HCT116 (cell line): Measurements from ENCODE around the gene CDHR5. TPM values are rescaled to one million over a fixed set of nuclear protein-coding genes. Genes with fewer than 3 reads are reported as not detected.
A peak's percentile ranks its signal among the peaks of the same experiment; 100 is the strongest.

Source experiments
- ATAC-seq: fragments of 200-7000 bp; cut with Tn5 transposase; 2 replicates; pipeline ENCODE4 v1.9.1; 2020; ENCODE audit warnings: mild to moderate bottlenecking, moderate library complexity
- BruUV-seq: library from RNA; stranded (reverse); fragments of 400-500 nt; replicated peaks from 2 replicates; lab custom pipeline; 2021; lab: Mats Ljungman, UMichigan
- CTCF ChIA-PET: fragments of 300-600 bp; sonication (Branson Sonifier 250); formaldehyde crosslinking; loops from one replicate; lab custom pipeline; 2021; ENCODE audit warnings: antibody characterized with exemption; lab: Charles Lee
- POLR2A ChIA-PET: fragments of 300-600, 350-600 bp; sonication (Branson Sonifier 250); formaldehyde crosslinking; loops from one replicate; lab custom pipeline; 2021; ENCODE audit warnings: antibody characterized with exemption; lab: Charles Lee
- RAD21 ChIA-PET, 2 experiments: fragments of 300-600 bp; sonication (Branson Sonifier 250); formaldehyde crosslinking; loops; one replicate each; lab custom pipeline; 2023; ENCODE audit warnings: low total read pairs in 2 of 2; ENCODE audit not compliant: uncharacterized antibody in 2 of 2, unreplicated experiment in 2 of 2, low non-redundant PET in 1 of 2; lab: Charles Lee
- DNase-seq: peaks from one replicate; pipeline ENCODE4 v3.0.0-alpha.2; 2010; ENCODE audit warnings: low read depth, low spot score
- H2AFZ ChIP-seq: fragments of 200-600 bp; shearing (Covaris generic), sonication (generic); 2 replicates; pipeline ENCODE4 v1.6.1; 2017; ENCODE audit warnings: low read depth, mixed run types, mixed read lengths, antibody characterized with exemption, low read length; ENCODE audit not compliant: poor library complexity, severe bottlenecking
- H3K27ac ChIP-seq: 2 replicates; pipeline ENCODE4 v1.5.1; 2012; ENCODE audit warnings: low read depth, low read length
- H3K27me3 ChIP-seq: fragments of 200-600 bp; sonication (generic); 2 replicates; pipeline ENCODE4 v1.6.1; 2016; ENCODE audit warnings: mixed run types, low read length, mixed read lengths; ENCODE audit not compliant: insufficient read depth
- H3K36me3 ChIP-seq, 2 experiments: fragments of 200-500 bp in 1 of 2; fragments of 200-600 bp in 1 of 2; sonication (Bioruptor generic) in 1 of 2; sonication (generic) in 1 of 2; 2 replicates each; pipeline versions ENCODE4 v1.5.1 to v1.6.1; 2014 to 2016; ENCODE audit warnings: low read length in 2 of 2, inconsistent platforms in 1 of 2, mixed read lengths in 1 of 2, mixed run types in 1 of 2; ENCODE audit not compliant: insufficient read depth in 2 of 2, control insufficient read depth in 1 of 2
- H3K4me1 ChIP-seq, 2 experiments: fragments of 200-600 bp in 1 of 2; sonication (generic) in 1 of 2; 2 replicates each; pipeline versions ENCODE4 v1.5.1 to v1.6.1; 2012 to 2017; ENCODE audit warnings: low read length in 2 of 2, inconsistent platforms in 1 of 2, mild to moderate bottlenecking in 1 of 2, mixed read lengths in 1 of 2, mixed run types in 1 of 2, moderate library complexity in 1 of 2; ENCODE audit not compliant: insufficient read depth in 2 of 2, control insufficient read depth in 1 of 2
- H3K4me2 ChIP-seq: fragments of 200-600 bp; sonication (generic); 2 replicates; pipeline ENCODE4 v1.6.1; 2017; ENCODE audit warnings: mixed run types, low read length, mixed read lengths
- H3K4me3 ChIP-seq, 2 experiments: fragments of 200-600 bp in 1 of 2; sonication (generic) in 1 of 2; replicated peaks in 1 of 2; 2 replicates each; pipeline ENCODE4 v1.5.1; 2011 to 2016; ENCODE audit warnings: low read length in 2 of 2, control low read depth in 1 of 2, low read depth in 1 of 2, mild to moderate bottlenecking in 1 of 2, mixed read lengths in 1 of 2, mixed run types in 1 of 2
- H3K79me2 ChIP-seq: fragments of 200-600 bp; sonication (generic); 2 replicates; pipeline ENCODE4 v1.6.1; 2017; ENCODE audit warnings: mild to moderate bottlenecking, mixed run types, low read length, moderate library complexity, mixed read lengths; ENCODE audit not compliant: insufficient read depth
- H3K9ac ChIP-seq: fragments of 200-600 bp; sonication (generic); 2 replicates; pipeline ENCODE4 v1.6.1; 2016; ENCODE audit warnings: low read length, mixed read lengths
- H3K9me2 ChIP-seq: fragments of 200-600 bp; sonication (generic), shearing (Covaris generic); 2 replicates; pipeline ENCODE4 v1.6.1; 2017; ENCODE audit warnings: mixed run types, mild to moderate bottlenecking, moderate library complexity; ENCODE audit not compliant: insufficient read depth
- H3K9me3 ChIP-seq, 2 experiments: fragments of 200-500 bp in 1 of 2; fragments of 200-600 bp in 1 of 2; sonication (Bioruptor generic) in 1 of 2; sonication (generic) in 1 of 2; 2 replicates each; pipeline ENCODE4 v1.6.1; 2014 to 2017; ENCODE audit warnings: low read length in 2 of 2, mixed read lengths in 2 of 2, inconsistent platforms in 1 of 2, low read depth in 1 of 2, mild to moderate bottlenecking in 1 of 2, mixed run types in 1 of 2, moderate library complexity in 1 of 2; ENCODE audit not compliant: control insufficient read depth in 1 of 2, insufficient read depth in 1 of 2
- H4K20me1 ChIP-seq: fragments of 200-600 bp; sonication (generic), shearing (Covaris generic); 2 replicates; pipeline ENCODE4 v1.6.1; 2017; ENCODE audit warnings: mixed run types, mild to moderate bottlenecking, moderate library complexity; ENCODE audit not compliant: insufficient read depth
- ATF3 ChIP-seq: IDR thresholded peaks from 2 replicates; pipeline ENCODE4 v1.6.1; 2012
- CTCF ChIP-seq, 3 experiments: fragments of 200-600 bp in 1 of 3; sonication (generic) in 1 of 3; IDR thresholded peaks in 2 of 3; conservative IDR thresholded peaks in 1 of 3; 2 replicates each; pipeline ENCODE4 v1.5.1; 2012 to 2017; ENCODE audit warnings: low read depth in 2 of 3, low read length in 2 of 3, antibody characterized with exemption in 1 of 3, borderline replicate concordance in 1 of 3, control low read depth in 1 of 3, mild to moderate bottlenecking in 1 of 3, mixed read lengths in 1 of 3, mixed run types in 1 of 3, moderate library complexity in 1 of 3; ENCODE audit not compliant: insufficient read depth in 1 of 3
- EGR1 ChIP-seq: IDR thresholded peaks from 2 replicates; pipeline ENCODE4 v1.6.1; 2012; ENCODE audit warnings: low read depth
- ELF1 ChIP-seq: IDR thresholded peaks from 2 replicates; pipeline ENCODE4 v1.6.1; 2012; ENCODE audit warnings: low read depth, borderline replicate concordance
- EZH2 ChIP-seq: fragments of 200-600 bp; sonication (generic); IDR thresholded peaks from 2 replicates; pipeline ENCODE4 v1.6.1; 2017; ENCODE audit warnings: antibody characterized with exemption, mixed run types
- EZH2phosphoT487 ChIP-seq: fragments of 200-600 bp; IDR thresholded peaks from 2 replicates; pipeline ENCODE4 v1.6.1; 2018; ENCODE audit warnings: antibody characterized with exemption, borderline replicate concordance
- MAX ChIP-seq: IDR thresholded peaks from 2 replicates; pipeline ENCODE4 v1.6.1; 2012
- POLR2AphosphoS5 ChIP-seq: IDR thresholded peaks from 2 replicates; pipeline ENCODE4 v1.6.1; 2011; ENCODE audit warnings: mild to moderate bottlenecking, low read depth, low read length, moderate library complexity
- RAD21 ChIP-seq: IDR thresholded peaks from 2 replicates; pipeline ENCODE4 v1.6.1; 2012; ENCODE audit warnings: low read depth, mild to moderate bottlenecking
- REST ChIP-seq: IDR thresholded peaks from 2 replicates; pipeline ENCODE4 v1.6.1; 2012; ENCODE audit warnings: low read depth
- YY1 ChIP-seq: IDR thresholded peaks from 2 replicates; pipeline ENCODE4 v1.6.1; 2011; ENCODE audit warnings: low read length, low read depth, moderate library complexity, mild to moderate bottlenecking; ENCODE audit not compliant: insufficient replicate concordance; ENCODE audit errors: extremely low read depth
- intact Hi-C: fragments of 100-400 bp; cut with micrococcal nuclease; formaldehyde crosslinking; loops from 2 replicates; pipeline ENCODE4 v1.10.0; 2022
- total RNA-seq: library from RNA; stranded (reverse); gene quantifications from one replicate; pipeline ENCODE4 v1.2.1, GENCODE V29; 2021; ENCODE audit not compliant: unreplicated experiment

The CDHR5 gene
- total RNA-seq, 1 experiment from 2014 or later = not detected

GRCh38 chr11:595400-595799 is 29.4 kb downstream of the CDHR5 start:
- no TSS peak for BruUV-seq
- peaks cover 78% of the 10 kb centered on the region for H3K79me2 ChIP-seq
- ChIA-PET POLR2A (no interaction called here), CTCF (no interaction called here), RAD21 (no interaction called here)
- intact Hi-C loops = no loop called here
- H3K4me2 ChIP-seq = no peak overlapping the region
- H3K9me2 ChIP-seq = no peaks in the 10 kb centered on the region
- peaks cover 63 to 68% of the 10 kb centered on the region in 2 experiments for H3K36me3 ChIP-seq
- no peaks in the 10 kb centered on the region for H3K9me3 ChIP-seq
- no peak overlapping the region for H2AFZ ChIP-seq
- no peak overlapping the region for H3K9ac ChIP-seq
- DNase-seq (no peak), ATAC-seq (no peak)
- TF ChIP-seq POLR2AphosphoS5 (no peak), ELF1 (no peak), EZH2 (no peak), REST (no peak), CTCF (IDR thresholded peaks at IDR 0.05 in 2 of 3, conservative IDR thresholded peaks at IDR 0.05 in 1 of 3; ENCODE audit: borderline replicate concordance in 1 of 3, insufficient read depth in 1 of 3, low read depth in 2 of 3, low read length in 2 of 3) (no peak), ATF3 (no peak), EGR1 (no peak), EZH2phosphoT487 (no peak), YY1 (no peak), MAX (no peak), RAD21 (no peak)
- no peak overlapping the region for H3K4me3 ChIP-seq
- peaks cover 0 to 8% of the 10 kb centered on the region in 2 experiments; a peak in 2 of 4 replicates for H3K4me1 ChIP-seq
- 0 out of 2 replicates have a peak overlapping the region, but pooled peaks have one; percentile 29 for H3K27ac ChIP-seq
- no peaks in the 10 kb centered on the region for H3K27me3 ChIP-seq
- H4K20me1 ChIP-seq = no peaks in the 10 kb centered on the region
